Fibroblast of the aortic adventitia (primary cell): ENCODE measurements around the gene IPO8. TPM values are rescaled to one million over a fixed set of nuclear protein-coding genes. Genes with fewer than 3 reads are reported as not detected.
"Not testable (repeated sequence)": the region's sequence is repeated elsewhere in the genome, so short reads cannot be mapped to it uniquely, and the experiment has no call there.

ENCODE experiments used
- DNase-seq: peaks from one replicate; pipeline ENCODE4 v3.0.0-alpha.2; 2010; ENCODE audit warnings: low read depth
- H3K4me3 ChIP-seq: 2 replicates; pipeline ENCODE4 v1.5.1; 2011; ENCODE audit warnings: low read depth, mild to moderate bottlenecking, control low read depth, low read length, moderate library complexity
- total RNA-seq: library from RNA; depleted of rRNA; stranded (reverse); fragments of >200 nt; gene quantifications from 2 replicates; pipeline ENCODE4 v1.2.3, GENCODE V29; 2012; ENCODE audit warnings: low replicate concordance
- TF ChIP-seq, protein P1 (sequence below): IDR thresholded peaks from 2 replicates; pipeline ENCODE4 v1.5.1; 2011; ENCODE audit warnings: mild to moderate bottlenecking, low read length, control low read depth, inconsistent platforms; ENCODE audit not compliant: insufficient read depth

The IPO8 gene
- total RNA-seq, 1 donor, result 40.9 TPM

DNA sequence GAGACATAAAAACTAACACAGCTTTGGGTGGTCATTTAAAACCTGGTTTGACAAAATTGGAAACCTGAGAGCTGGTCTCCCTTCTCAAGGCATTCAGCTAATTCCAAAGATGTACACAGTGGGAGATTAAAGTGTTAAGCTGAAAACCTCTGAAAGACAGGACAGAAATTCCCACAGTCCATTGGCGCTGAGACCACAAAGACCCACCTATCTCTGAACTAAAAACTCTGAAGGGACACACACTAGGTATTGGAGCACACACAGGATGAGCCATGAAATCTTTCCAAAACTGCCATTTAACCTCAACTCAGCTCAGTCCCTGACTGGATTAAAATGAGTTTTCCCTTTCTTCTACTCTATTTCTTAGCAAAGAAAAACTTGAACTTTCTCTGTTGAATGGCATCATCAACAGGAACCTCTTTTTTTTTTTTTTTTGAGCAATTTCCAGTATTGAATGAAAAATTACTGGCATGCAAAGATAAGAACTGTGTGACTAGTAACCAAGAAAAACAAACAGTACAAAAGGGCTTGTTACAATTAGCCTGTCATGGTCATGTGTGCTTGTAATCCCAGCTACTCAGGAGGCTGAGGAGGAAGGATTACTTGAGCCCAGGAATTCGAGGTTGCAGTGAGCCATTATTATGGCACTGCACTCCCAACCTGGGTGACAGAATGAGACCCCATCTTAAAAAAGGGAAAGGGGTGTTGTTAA is 82.4 kb downstream of the IPO8 start:
- TF ChIP-seq, protein P1, sequence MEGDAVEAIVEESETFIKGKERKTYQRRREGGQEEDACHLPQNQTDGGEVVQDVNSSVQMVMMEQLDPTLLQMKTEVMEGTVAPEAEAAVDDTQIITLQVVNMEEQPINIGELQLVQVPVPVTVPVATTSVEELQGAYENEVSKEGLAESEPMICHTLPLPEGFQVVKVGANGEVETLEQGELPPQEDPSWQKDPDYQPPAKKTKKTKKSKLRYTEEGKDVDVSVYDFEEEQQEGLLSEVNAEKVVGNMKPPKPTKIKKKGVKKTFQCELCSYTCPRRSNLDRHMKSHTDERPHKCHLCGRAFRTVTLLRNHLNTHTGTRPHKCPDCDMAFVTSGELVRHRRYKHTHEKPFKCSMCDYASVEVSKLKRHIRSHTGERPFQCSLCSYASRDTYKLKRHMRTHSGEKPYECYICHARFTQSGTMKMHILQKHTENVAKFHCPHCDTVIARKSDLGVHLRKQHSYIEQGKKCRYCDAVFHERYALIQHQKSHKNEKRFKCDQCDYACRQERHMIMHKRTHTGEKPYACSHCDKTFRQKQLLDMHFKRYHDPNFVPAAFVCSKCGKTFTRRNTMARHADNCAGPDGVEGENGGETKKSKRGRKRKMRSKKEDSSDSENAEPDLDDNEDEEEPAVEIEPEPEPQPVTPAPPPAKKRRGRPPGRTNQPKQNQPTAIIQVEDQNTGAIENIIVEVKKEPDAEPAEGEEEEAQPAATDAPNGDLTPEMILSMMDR, result no peak
- peak; percentile 83 for DNase-seq
- H3K4me3 ChIP-seq, result no peak overlapping the region

DNA sequence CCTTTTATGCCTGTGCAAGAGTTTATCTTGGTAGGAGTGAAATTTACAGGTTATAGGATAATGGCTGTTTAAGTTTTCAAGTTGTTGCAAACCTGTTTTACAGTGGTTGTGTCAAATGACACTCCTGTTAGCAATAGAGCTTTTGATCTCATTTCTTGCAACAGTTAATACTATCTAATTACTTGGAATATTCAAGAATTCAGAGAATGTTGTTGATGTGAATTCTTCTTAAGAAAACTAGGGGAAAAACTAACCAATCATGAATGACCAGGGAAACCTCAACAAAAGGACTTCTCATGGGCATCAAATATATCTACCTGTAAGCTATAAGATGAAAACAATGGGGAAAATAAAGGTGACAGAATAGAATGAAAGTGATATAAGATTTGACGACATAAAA is 85.0 kb downstream of the IPO8 start:
- H3K4me3 ChIP-seq, result no peak overlapping the region
- TF ChIP-seq, protein P1, result no peak
- no peak for DNase-seq

DNA sequence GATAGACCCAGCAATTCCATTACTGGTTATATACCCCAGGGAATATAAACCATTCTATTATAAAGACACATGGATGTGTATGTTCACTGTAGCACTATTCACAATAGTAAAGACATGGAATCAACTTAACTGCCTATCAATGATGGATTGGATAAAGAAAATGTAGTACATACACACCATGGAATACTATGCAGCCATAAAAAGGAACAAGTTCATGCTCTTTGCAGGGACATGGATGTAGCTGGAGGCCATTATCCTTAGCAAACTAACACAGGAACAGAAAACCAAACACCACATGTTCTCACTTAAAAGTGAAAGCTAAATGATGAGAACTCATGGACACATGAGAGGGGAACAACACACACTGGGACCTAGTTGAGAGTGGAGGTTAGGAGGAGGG is 85.8 kb downstream of the IPO8 start:
- DNase-seq, H3K4me3 ChIP-seq: not testable (repeated sequence)

DNA sequence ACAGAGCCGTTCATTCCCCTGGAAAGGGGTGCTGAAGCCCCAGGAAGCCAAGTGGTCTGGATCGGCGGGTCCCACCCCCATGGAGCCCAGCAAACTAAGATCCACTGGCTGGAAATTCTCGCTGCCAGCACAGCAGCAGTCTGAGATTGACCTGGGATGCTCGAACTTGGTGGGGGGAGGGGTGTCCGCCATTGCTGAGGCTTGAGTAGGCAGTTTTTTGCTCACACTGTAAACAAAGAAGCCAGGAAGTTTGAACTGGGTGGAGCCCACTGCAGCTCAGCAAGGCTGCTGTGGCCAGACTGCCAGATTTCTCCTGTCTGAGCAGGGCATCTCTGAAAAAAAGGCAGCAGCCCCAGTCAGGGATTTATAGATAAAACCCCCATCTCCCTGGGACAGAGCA is 91.4 kb downstream of the IPO8 start:
- DNase-seq, result peak; percentile 30
- not testable (repeated sequence) for H3K4me3 ChIP-seq

DNA sequence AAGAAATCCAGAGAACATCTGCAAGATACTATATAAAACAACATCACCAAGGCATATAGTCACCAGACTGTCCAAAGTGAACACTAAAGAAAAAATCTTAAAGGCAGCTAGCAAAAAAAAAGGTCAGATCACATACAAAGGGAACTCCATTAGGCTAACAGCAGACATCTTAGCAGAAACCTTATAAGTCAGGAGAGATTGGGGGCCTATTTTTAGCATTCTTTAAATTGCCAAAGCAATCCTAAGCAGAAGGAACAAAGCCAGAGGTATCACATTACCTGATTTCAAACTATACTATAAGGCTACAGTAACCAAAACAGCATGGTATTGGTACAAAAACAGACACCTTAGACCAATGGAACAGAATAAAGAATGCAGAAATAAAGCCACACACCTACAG is 92.5 kb downstream of the IPO8 start:
- no peak for DNase-seq
- no peak overlapping the region for H3K4me3 ChIP-seq
- TF ChIP-seq, protein P1, result no peak

DNA sequence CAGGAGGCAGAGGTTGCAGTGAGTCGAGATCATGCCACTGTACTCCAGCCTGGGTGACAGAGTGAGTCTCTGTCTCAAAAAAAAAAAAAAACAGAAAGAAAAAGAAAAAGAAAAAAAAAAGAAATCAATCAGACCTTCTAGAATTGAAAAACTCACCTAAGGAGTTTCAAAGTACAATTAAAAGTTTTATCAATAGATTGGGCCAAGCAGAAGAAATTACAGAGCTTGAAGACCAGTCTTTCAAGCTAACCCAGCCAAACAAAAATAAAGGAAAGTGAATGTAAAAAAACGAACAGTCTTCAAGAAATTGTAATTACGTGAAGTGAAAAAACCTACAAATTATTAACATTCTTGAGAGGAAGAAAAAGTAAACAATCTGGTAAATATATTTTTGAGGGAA is 93.0 kb downstream of the IPO8 start:
- TF ChIP-seq, protein P1, result no peak
- no peak overlapping the region for H3K4me3 ChIP-seq
- DNase-seq, result no peak

DNA sequence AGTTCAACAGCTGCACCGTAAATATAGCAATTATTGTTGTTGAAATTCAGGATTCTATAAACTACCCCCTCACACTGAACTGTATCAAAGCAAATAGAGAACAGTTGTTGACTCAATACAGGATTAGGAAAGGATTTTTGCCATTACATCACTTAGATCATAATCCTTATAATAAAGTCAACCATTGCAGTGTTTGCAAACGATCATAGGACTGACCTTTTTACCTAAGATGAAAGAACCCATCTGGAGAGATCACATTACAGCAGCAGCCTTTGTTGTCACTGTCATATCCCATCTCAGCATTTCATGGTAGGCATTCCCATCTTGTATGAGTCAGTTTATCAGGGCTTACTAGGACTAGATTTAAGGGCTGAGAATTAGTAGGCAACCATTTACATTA is 96.1 kb downstream of the IPO8 start:
- H3K4me3 ChIP-seq, result no peak overlapping the region
- DNase-seq, result peak; percentile 14
- TF ChIP-seq, protein P1, result no peak

DNA sequence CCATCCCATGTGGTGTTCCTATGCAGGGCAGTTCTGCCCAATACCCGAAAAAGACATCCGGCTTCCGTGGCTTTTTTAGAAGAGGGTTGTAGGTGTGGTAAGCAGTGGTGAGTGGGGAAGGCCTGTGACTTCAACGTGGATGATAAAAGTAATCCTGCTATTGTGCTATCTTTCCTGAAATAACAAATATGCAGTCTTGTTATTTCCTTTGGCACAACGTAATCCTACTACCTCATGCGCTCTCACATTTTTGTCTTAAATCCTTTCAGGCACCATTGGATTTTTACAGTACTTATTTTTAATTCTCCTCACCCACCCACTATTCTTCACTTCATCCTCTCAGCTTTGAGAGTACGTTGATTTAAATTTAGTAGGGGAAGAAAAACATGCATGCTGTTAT is 96.8 kb downstream of the IPO8 start:
- TF ChIP-seq, protein P1, result no peak
- peak; percentile 27 for DNase-seq
- H3K4me3 ChIP-seq, result no peak overlapping the region
